Epidermal melanocyte (primary cell): ENCODE results near the gene NMBR.
"Not testable (repeated sequence)": the region's sequence is repeated elsewhere in the genome, so short reads cannot be mapped to it uniquely, and the experiment has no call there.

Source experiments
- DNase-seq: peaks from one replicate; pipeline ENCODE4 v3.0.0; 2011; ENCODE audit warnings: low spot score; ENCODE audit not compliant: insufficient read length

Gene NMBR

GRCh38 chr6:142146828-142147662, at the start of gene NMBR, which contains the start of gene VTA1:
Gene NMBR, minus strand, starts transcription at chr6:142147122. Its CDS starts 58,464 bp downstream, at chr6:142088658.
Gene VTA1, plus strand, starts transcription at chr6:142147263. Its CDS starts 25 bp downstream, at chr6:142147288.
- DNase-seq: peak; percentile 90

GRCh38 chr6:142195862-142196541, 49.1 kb upstream of the NMBR start:
- DNase-seq: no peak

GRCh38 chr6:142193621-142194020, 46.7 kb upstream of the NMBR start:
- DNase-seq: no peak

- no peak for DNase-seq
These were observed 45.4 kb upstream of the NMBR start for GRCh38 chr6:142192343-142192742.

- no peak for DNase-seq
These were observed 42.1 kb upstream of the NMBR start for GRCh38 chr6:142189057-142189456.

- DNase-seq: not testable (repeated sequence)
These were observed 41.4 kb upstream of the NMBR start for GRCh38 chr6:142188341-142188740.

GRCh38 chr6:142187209-142187608, 40.3 kb upstream of the NMBR start:
- DNase-seq: no peak

GRCh38 chr6:142185641-142186040, 38.7 kb upstream of the NMBR start:
- DNase-seq: no peak

GRCh38 chr6:142184307-142184706, 37.4 kb upstream of the NMBR start:
- DNase-seq: no peak

GRCh38 chr6:142183351-142183750, 36.4 kb upstream of the NMBR start:
- no peak for DNase-seq

GRCh38 chr6:142182004-142182403, 35.1 kb upstream of the NMBR start:
- DNase-seq: no peak

- DNase-seq: no peak
These were observed 31.2 kb upstream of the NMBR start for GRCh38 chr6:142178129-142178528.

- DNase-seq: no peak
These were observed 27.8 kb upstream of the NMBR start for GRCh38 chr6:142174703-142175102.

- no peak for DNase-seq
These were observed 27.1 kb upstream of the NMBR start for GRCh38 chr6:142173980-142174379.

GRCh38 chr6:142172758-142173157, 25.8 kb upstream of the NMBR start:
- no peak for DNase-seq

GRCh38 chr6:142171351-142171750, 24.4 kb upstream of the NMBR start:
- no peak for DNase-seq

GRCh38 chr6:142167486-142167885, 20.6 kb upstream of the NMBR start:
- DNase-seq: no peak

GRCh38 chr6:142167071-142167470, 20.1 kb upstream of the NMBR start:
- no peak for DNase-seq

GRCh38 chr6:142165227-142165626, 18.3 kb upstream of the NMBR start:
- DNase-seq: no peak

- no peak for DNase-seq
These were observed 15.9 kb upstream of the NMBR start for GRCh38 chr6:142162780-142163179.

- not testable (repeated sequence) for DNase-seq
These were observed 9.8 kb upstream of the NMBR start for GRCh38 chr6:142156758-142157068.

- DNase-seq: no peak
These were observed 9.2 kb upstream of the NMBR start for GRCh38 chr6:142155895-142156757.
